Esophagus muscularis mucosa (tissue), 3 donors: ENCODE data around the gene NELL1.

Experiments used
- CTCF ChIP-seq, 3 experiments: fragments of 200-600 bp in 2 of 3; fragments of 450-650 bp in 1 of 3; sonication (generic) in 2 of 3; IDR thresholded peaks; one replicate each; pipeline ENCODE4 v1.5.1; 2017 to 2019; ENCODE audit warnings: antibody characterized with exemption in 3 of 3, mild to moderate bottlenecking in 2 of 3, moderate library complexity in 1 of 3
- POLR2AphosphoS5 ChIP-seq, 2 donors: sonication (generic); formaldehyde crosslinking; IDR thresholded peaks; one replicate each; pipeline ENCODE4 v1.6.1; 2017; ENCODE audit warnings: antibody characterized with exemption in 2 of 2

GRCh38 chr11:20654038-20654437 lies 15.3 kb upstream of the NELL1 start:
- no peak for TF ChIP-seq CTCF (IDR thresholded peaks at IDR 0.05)
- no peak for TF ChIP-seq POLR2AphosphoS5 (IDR thresholded peaks at IDR 0.05)
